Measurements from ENCODE around the gene PRRG4. TPM values are rescaled to one million over a fixed set of nuclear protein-coding genes. Genes with fewer than 3 reads are reported as not detected.

PRRG4 gene
- total RNA-seq, 1 donor from 2014 or later = 0.33 TPM

- H3K36me3 ChIP-seq = no peaks in the 10 kb centered on the region
- no peaks in the 10 kb centered on the region for H3K9me3 ChIP-seq (replicated peaks)
- H3K4me3 ChIP-seq = no peak overlapping the region
- intact Hi-C loops (cut with micrococcal nuclease) = no loop called here
- no peak overlapping the region for H3K27ac ChIP-seq (replicated peaks)
- peaks cover 7% of the 10 kb centered on the region for H3K27me3 ChIP-seq (ENCODE audit: low read depth)
- no peak for DNase-seq
- no peak for TF ChIP-seq CTCF (IDR thresholded peaks at IDR 0.05; ENCODE audit: borderline replicate concordance)
- no peaks in the 10 kb centered on the region for H3K4me1 ChIP-seq
Observed at GRCh38 chr11:32817181-32817851, 12.4 kb upstream of the PRRG4 start.

GRCh38 chr11:32817852-32818183 is 11.9 kb upstream of the PRRG4 start:
- no peaks in the 10 kb centered on the region for H3K36me3 ChIP-seq
- intact Hi-C loops (cut with micrococcal nuclease) = no loop called here
- no peaks in the 10 kb centered on the region for H3K4me1 ChIP-seq
- no peaks in the 10 kb centered on the region for H3K9me3 ChIP-seq (replicated peaks)
- no peak overlapping the region for H3K27ac ChIP-seq (replicated peaks)
- DNase-seq = no peak
- H3K27me3 ChIP-seq (ENCODE audit: low read depth) = peaks cover 7% of the 10 kb centered on the region
- no peak overlapping the region for H3K4me3 ChIP-seq
- TF ChIP-seq CTCF (IDR thresholded peaks at IDR 0.05; ENCODE audit: borderline replicate concordance) = no peak

- intact Hi-C loops (cut with micrococcal nuclease) = no loop called here
- H3K27ac ChIP-seq (replicated peaks) = no peak overlapping the region
- H3K4me1 ChIP-seq = no peaks in the 10 kb centered on the region
- peaks cover 7% of the 10 kb centered on the region for H3K27me3 ChIP-seq (ENCODE audit: low read depth)
- no peak overlapping the region for H3K4me3 ChIP-seq
- TF ChIP-seq CTCF (IDR thresholded peaks at IDR 0.05; ENCODE audit: borderline replicate concordance) = no peak
- DNase-seq = no peak
- peaks cover 9% of the 10 kb centered on the region for H3K9me3 ChIP-seq (replicated peaks)
- H3K36me3 ChIP-seq = no peaks in the 10 kb centered on the region
Observed at GRCh38 chr11:32819187-32819586, 10.5 kb upstream of the PRRG4 start.

GRCh38 chr11:32820497-32820896 is 9.2 kb upstream of the PRRG4 start:
- no peak for DNase-seq
- Histone ChIP-seq H3K4me1 (no peaks in the 10 kb centered on the region), H3K4me3 (no peak overlapping the region), H3K36me3 (no peaks in the 10 kb centered on the region), H3K27ac (replicated peaks) (no peak overlapping the region), H3K27me3 (ENCODE audit: low read depth) (no peaks in the 10 kb centered on the region), H3K9me3 (replicated peaks) (peaks cover 9% of the 10 kb centered on the region)
- no peak for TF ChIP-seq CTCF (IDR thresholded peaks at IDR 0.05; ENCODE audit: borderline replicate concordance)
- intact Hi-C loops (cut with micrococcal nuclease) = no loop called here

GRCh38 chr11:32821517-32821916 is 8.2 kb upstream of the PRRG4 start:
- Histone ChIP-seq H3K9me3 (replicated peaks) (peaks cover 9% of the 10 kb centered on the region), H3K36me3 (no peaks in the 10 kb centered on the region), H3K4me1 (no peaks in the 10 kb centered on the region), H3K27ac (replicated peaks) (no peak overlapping the region), H3K27me3 (ENCODE audit: low read depth) (no peaks in the 10 kb centered on the region), H3K4me3 (no peak overlapping the region)
- intact Hi-C loops (cut with micrococcal nuclease) = no loop called here
- no peak for TF ChIP-seq CTCF (IDR thresholded peaks at IDR 0.05; ENCODE audit: borderline replicate concordance)
- no peak for DNase-seq
